Measurements from ENCODE around the gene CYP19A1.

Gene CYP19A1

GRCh38 chr15:51322621-51323296, 15.6 kb downstream of the CYP19A1 start:
- H3F3A ChIP-seq (ENCODE audit: insufficient read depth, low read length), result no peaks in the 10 kb centered on the region
- H3K9me3 ChIP-seq (ENCODE audit: low read length), result no peaks in the 10 kb centered on the region
- no peak overlapping the region for H3K27ac ChIP-seq (ENCODE audit: low read depth, low read length, poor library complexity, severe bottlenecking)
- no peaks in the 10 kb centered on the region for H3K4me1 ChIP-seq (ENCODE audit: insufficient read depth, low read length, severe bottlenecking)
- TF ChIP-seq EZH2 (IDR thresholded peaks at IDR 0.05; ENCODE audit: borderline replicate concordance, low read length) (no peak), CTCF (IDR thresholded peaks at IDR 0.05; ENCODE audit: low read length) (no peak)
- no peak overlapping the region for H3K4me2 ChIP-seq (ENCODE audit: low read length)
- no peaks in the 10 kb centered on the region for H3K27me3 ChIP-seq (ENCODE audit: insufficient read depth, low read length)
- H3K79me2 ChIP-seq (ENCODE audit: insufficient read depth, low read length), result no peaks in the 10 kb centered on the region
- no peaks in the 10 kb centered on the region for H4K20me1 ChIP-seq (ENCODE audit: insufficient read depth, low read length)
- H3K36me3 ChIP-seq (ENCODE audit: insufficient read depth, low read length), result no peaks in the 10 kb centered on the region
- no peak overlapping the region for H2AFZ ChIP-seq (ENCODE audit: low read length)
- H3K9me2 ChIP-seq (ENCODE audit: low read depth, low read length), result no peaks in the 10 kb centered on the region
- no peak overlapping the region for H3K4me3 ChIP-seq (ENCODE audit: low read depth, low read length, poor library complexity, severe bottlenecking)
- H3K9ac ChIP-seq (ENCODE audit: low read length), result no peak overlapping the region

DNA sequence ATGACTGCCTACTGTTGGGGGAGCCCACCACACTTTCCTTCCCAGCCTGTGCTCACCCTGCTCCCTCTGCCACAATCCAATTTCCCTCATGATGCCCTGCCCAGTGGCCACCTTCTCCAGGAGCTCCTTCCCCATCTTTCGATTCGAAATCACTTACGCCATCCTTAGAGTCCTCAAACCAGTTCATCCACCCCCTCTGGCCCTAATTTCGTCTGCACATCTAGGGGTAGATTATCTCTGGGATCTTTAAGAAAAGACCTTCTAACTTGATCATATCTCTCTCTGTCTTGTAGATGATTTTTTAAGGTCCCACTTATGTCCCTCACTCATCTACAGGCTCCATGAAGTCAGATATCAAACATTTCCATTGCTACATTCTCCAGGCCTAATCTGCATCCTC, 17.1 kb downstream of the CYP19A1 start:
- Histone ChIP-seq H3K9me3 (ENCODE audit: low read length) (no peaks in the 10 kb centered on the region), H3K4me3 (ENCODE audit: low read depth, low read length, poor library complexity, severe bottlenecking) (no peak overlapping the region), H3K9ac (ENCODE audit: low read length) (no peak overlapping the region), H3K36me3 (ENCODE audit: insufficient read depth, low read length) (no peaks in the 10 kb centered on the region), H3K79me2 (ENCODE audit: insufficient read depth, low read length) (no peaks in the 10 kb centered on the region), H3K4me2 (ENCODE audit: low read length) (no peak overlapping the region), H3F3A (ENCODE audit: insufficient read depth, low read length) (no peaks in the 10 kb centered on the region), H2AFZ (ENCODE audit: low read length) (no peak overlapping the region), H3K4me1 (ENCODE audit: insufficient read depth, low read length, severe bottlenecking) (no peaks in the 10 kb centered on the region), H3K9me2 (ENCODE audit: low read depth, low read length) (no peaks in the 10 kb centered on the region), H4K20me1 (ENCODE audit: insufficient read depth, low read length) (no peaks in the 10 kb centered on the region), H3K27ac (ENCODE audit: low read depth, low read length, poor library complexity, severe bottlenecking) (no peak overlapping the region), H3K27me3 (ENCODE audit: insufficient read depth, low read length) (no peaks in the 10 kb centered on the region)
- TF ChIP-seq EZH2 (IDR thresholded peaks at IDR 0.05; ENCODE audit: borderline replicate concordance, low read length) (no peak), CTCF (IDR thresholded peaks at IDR 0.05; ENCODE audit: low read length) (no peak)

- Histone ChIP-seq H3K36me3 (ENCODE audit: insufficient read depth, low read length) (no peaks in the 10 kb centered on the region), H4K20me1 (ENCODE audit: insufficient read depth, low read length) (no peaks in the 10 kb centered on the region), H3K9ac (ENCODE audit: low read length) (no peak overlapping the region), H3K9me3 (ENCODE audit: low read length) (no peaks in the 10 kb centered on the region), H2AFZ (ENCODE audit: low read length) (no peak overlapping the region), H3K4me2 (ENCODE audit: low read length) (no peak overlapping the region), H3F3A (ENCODE audit: insufficient read depth, low read length) (no peaks in the 10 kb centered on the region), H3K9me2 (ENCODE audit: low read depth, low read length) (no peaks in the 10 kb centered on the region), H3K4me1 (ENCODE audit: insufficient read depth, low read length, severe bottlenecking) (no peaks in the 10 kb centered on the region), H3K27ac (ENCODE audit: low read depth, low read length, poor library complexity, severe bottlenecking) (no peak overlapping the region), H3K4me3 (ENCODE audit: low read depth, low read length, poor library complexity, severe bottlenecking) (no peak overlapping the region), H3K79me2 (ENCODE audit: insufficient read depth, low read length) (no peaks in the 10 kb centered on the region), H3K27me3 (ENCODE audit: insufficient read depth, low read length) (no peaks in the 10 kb centered on the region)
- TF ChIP-seq CTCF (IDR thresholded peaks at IDR 0.05; ENCODE audit: low read length) (no peak), EZH2 (IDR thresholded peaks at IDR 0.05; ENCODE audit: borderline replicate concordance, low read length) (no peak)
Measured at GRCh38 chr15:51320843-51321242, 17.6 kb downstream of the CYP19A1 start.

All from OCI-LY1 (cell line).